Measurements from ENCODE around the gene MYO7B.

DNA sequence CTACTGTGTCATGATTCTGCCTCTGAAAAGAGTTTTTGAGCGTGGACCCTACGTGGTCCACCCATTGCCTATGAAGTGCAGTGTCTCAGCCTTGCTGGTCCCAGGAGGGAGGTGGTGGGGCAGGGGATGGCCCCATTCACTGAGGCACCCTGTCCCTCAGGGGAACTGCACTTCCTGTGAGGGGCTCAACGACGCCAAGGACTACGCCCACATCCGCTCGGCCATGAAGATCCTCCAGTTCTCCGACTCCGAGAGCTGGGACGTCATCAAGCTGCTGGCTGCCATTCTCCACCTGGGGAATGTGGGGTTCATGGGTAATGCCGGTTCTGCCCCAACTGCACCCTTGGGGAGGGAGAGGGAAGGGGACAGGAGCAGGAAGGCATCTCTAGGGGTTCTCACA, 42.5 kb downstream of the MYO7B start:
- TF ChIP-seq, protein P1, sequence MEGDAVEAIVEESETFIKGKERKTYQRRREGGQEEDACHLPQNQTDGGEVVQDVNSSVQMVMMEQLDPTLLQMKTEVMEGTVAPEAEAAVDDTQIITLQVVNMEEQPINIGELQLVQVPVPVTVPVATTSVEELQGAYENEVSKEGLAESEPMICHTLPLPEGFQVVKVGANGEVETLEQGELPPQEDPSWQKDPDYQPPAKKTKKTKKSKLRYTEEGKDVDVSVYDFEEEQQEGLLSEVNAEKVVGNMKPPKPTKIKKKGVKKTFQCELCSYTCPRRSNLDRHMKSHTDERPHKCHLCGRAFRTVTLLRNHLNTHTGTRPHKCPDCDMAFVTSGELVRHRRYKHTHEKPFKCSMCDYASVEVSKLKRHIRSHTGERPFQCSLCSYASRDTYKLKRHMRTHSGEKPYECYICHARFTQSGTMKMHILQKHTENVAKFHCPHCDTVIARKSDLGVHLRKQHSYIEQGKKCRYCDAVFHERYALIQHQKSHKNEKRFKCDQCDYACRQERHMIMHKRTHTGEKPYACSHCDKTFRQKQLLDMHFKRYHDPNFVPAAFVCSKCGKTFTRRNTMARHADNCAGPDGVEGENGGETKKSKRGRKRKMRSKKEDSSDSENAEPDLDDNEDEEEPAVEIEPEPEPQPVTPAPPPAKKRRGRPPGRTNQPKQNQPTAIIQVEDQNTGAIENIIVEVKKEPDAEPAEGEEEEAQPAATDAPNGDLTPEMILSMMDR (IDR thresholded peaks at IDR 0.05), result no peak
- TF ChIP-seq POLR2A (IDR thresholded peaks at IDR 0.05), result no peak

Measured in Peyer's patch (tissue), 4 donors.